Muscle of back (tissue), 11 donors: ENCODE results near the gene WDR73. TPM values are rescaled to one million over a fixed set of nuclear protein-coding genes. Genes with fewer than 3 reads are reported as not detected.

Experiments used
- DNase-seq, 3 donors: peaks; one replicate each; pipeline versions ENCODE4 v3.0.0 to v3.0.0-alpha.2; 2013
- polyA plus RNA-seq, 10 donors: library from polyadenylated mRNA; unstranded; fragments of 120-200 nt; gene quantifications; one replicate each; pipeline ENCODE4 v1.2.1, GENCODE V29; 2013; ENCODE audit not compliant: insufficient read length in 10 of 10

Gene WDR73
- polyA plus RNA-seq, 10 donors = 12.5 to 26.3 (median 16.1) TPM

- no peak for DNase-seq
These were observed 32.6 kb downstream of the WDR73 start for GRCh38 chr15:84621358-84621979.

GRCh38 chr15:84620626-84621025, 33.5 kb downstream of the WDR73 start:
- DNase-seq = no peak

GRCh38 chr15:84616235-84616634, 37.8 kb downstream of the WDR73 start:
- peak in 1 of 3 donors; percentile 11 for DNase-seq

GRCh38 chr15:84611631-84612030, 42.5 kb downstream of the WDR73 start:
- no peak for DNase-seq

GRCh38 chr15:84609818-84610525, 44.1 kb downstream of the WDR73 start:
- DNase-seq = no peak

GRCh38 chr15:84608707-84609284, 45.3 kb downstream of the WDR73 start:
- no peak for DNase-seq

- no peak for DNase-seq
These were observed 47.4 kb downstream of the WDR73 start for GRCh38 chr15:84606653-84607120.

GRCh38 chr15:84605554-84605882, 48.6 kb downstream of the WDR73 start:
- no peak for DNase-seq

- no peak for DNase-seq
These were observed 49.1 kb downstream of the WDR73 start for GRCh38 chr15:84604826-84605553.

GRCh38 chr15:84603630-84604379, 50.3 kb downstream of the WDR73 start:
- no peak for DNase-seq

GRCh38 chr15:84601555-84601838, 52.6 kb downstream of the WDR73 start:
- no peak for DNase-seq

GRCh38 chr15:84600687-84601554, 53.2 kb downstream of the WDR73 start, which contains the start of gene ZSCAN2:
ZSCAN2 (plus strand) TSS chr15:84601009; CDS start chr15:84603928, 2,919 bp downstream.
- peak; percentile 95 to 99 (median 96) for DNase-seq

- DNase-seq = peak in 2 of 3 donors; percentile 66 to 80
These were observed 53.8 kb downstream of the WDR73 start for GRCh38 chr15:84600331-84600686.

- DNase-seq = no peak
These were observed 54.2 kb downstream of the WDR73 start for GRCh38 chr15:84599906-84600305.

GRCh38 chr15:84598993-84599392, 55.1 kb downstream of the WDR73 start:
- DNase-seq = peak in 2 of 3 donors; percentile 42 to 58

- DNase-seq = peak in 1 of 3 donors; percentile 28
These were observed 55.8 kb downstream of the WDR73 start for GRCh38 chr15:84598250-84598649.

GRCh38 chr15:84597296-84597695, 56.8 kb downstream of the WDR73 start:
- no peak for DNase-seq

GRCh38 chr15:84595660-84596059, 58.4 kb downstream of the WDR73 start:
- DNase-seq = no peak

- DNase-seq = no peak
These were observed 59.3 kb downstream of the WDR73 start for GRCh38 chr15:84594617-84595290.

- DNase-seq = no peak
These were observed 62.3 kb downstream of the WDR73 start for GRCh38 chr15:84591815-84592214.
